Amygdala (tissue), 56 donors: ENCODE results near the gene CLEC16A.

Source experiments
- DNase-seq, 56 donors: peaks; one replicate each; lab custom pipeline; 2025; lab: John Stamatoyannopoulos, UW

The CLEC16A gene

GRCh38 chr16:11127610-11128195 is 183.3 kb downstream of the CLEC16A start:
- no peak for DNase-seq

DNA sequence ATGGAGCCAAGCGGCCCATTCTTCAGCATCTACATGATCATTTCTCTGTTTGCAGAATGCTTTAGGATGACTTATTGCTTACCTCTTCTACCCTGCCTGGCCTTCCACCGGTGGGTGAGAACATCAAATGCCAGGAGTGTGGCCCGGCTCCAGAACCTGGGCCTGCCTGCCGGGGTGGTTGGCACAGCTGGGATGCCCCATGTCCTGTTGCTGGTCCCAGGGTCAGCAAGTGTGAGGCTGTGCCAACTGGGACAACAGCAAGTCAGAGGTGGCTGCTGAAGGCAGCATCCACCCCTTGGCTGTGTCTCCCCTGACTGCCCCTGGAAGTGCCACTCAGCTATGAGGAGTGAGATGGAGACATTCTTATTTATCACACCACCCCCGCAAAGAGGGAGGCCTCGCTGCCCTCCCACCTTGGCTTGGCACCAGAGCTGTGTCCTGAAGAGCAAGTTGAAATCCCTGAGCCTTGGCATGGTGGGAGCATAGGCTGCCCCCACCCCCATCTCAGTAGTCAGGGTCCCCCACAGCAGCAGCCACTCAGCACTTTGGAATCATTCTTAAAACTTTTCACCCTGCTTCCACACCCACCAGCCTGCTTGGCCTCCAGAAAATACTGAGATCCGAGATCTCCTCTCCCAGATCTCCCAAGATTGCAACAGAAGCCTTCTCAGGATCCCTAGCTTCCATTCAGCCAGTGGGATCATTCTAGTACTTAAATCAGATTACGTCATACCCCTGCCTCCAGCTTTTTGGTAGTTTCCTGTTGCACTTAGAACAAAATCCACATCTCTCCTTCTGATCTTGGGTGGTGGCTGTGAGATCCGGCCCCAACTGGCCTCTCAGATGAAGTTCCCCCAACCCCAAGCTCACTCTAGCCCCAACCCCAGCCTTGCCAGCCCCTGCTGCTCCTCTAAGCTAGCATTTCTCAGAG is 184.1 kb downstream of the CLEC16A start:
- peak in 1 of 56 donors; percentile 16 for DNase-seq

GRCh38 chr16:11129378-11129781 is 185.0 kb downstream of the CLEC16A start:
- DNase-seq = no peak

DNA sequence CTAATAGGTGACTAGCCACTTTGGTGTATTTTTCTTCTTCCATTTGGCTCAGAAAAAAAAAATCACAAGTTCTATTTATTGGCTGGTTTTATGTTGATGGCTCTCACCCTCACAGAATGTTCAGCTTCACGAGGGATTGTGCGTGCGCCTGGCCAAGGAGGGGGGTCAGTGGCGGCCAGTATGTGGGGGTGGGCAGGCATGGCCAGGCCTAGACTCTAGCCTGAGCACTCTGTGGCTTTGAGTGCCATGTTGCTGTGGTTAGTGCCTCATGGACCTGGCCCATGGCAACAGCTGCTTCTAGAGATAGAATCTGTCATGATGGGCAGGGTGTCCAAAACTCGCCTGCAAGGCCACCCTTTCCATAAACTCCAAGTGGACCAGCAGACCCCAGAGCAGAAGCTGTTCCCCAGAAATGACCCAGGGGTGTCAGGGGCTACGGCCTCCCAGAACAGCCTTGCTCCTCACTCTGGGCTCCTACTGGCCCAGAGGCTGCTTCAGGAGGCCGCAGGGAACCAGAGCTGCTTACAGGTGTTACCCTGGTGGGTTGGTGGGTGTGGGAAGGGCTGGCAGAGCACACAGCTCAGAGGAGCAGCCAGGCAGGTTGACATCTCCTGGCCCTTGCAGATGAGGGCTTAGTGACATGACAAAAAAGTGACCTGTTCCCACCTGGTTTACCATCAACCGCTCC is 186.8 kb downstream of the CLEC16A start:
- no peak for DNase-seq

- peak in 13 of 56 donors; percentile 2 to 59 (median 19) for DNase-seq
These were observed 187.3 kb downstream of the CLEC16A start for GRCh38 chr16:11131706-11132105.

DNA sequence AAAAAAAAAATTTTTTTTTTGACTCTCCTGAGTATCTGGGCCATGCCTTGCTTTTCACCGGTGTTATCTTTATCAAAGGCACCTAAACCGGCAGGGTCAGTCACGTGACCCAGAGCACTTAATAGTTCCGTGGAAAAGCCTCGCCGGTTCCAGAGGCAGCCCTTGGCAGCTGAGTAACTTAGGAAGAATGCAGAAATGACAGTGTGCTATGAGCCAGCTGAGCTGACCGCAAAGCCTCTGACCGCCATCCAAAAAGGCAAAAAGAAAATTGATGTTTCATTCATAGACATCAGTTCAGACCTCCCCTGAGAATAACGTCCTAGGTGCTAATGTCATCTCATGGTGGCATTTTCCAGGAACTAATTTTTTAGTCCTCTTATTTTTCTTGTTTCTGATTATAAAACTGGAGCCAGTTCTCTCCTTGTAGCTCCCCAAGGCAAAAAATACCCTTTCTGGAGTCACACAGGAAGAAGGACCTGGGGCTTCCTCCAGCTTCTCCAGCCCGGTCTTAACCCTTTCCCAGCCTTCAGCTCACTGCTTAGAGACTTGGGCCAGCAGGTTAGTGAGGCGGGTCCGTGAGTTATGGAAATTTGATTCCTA is 189.1 kb downstream of the CLEC16A start:
- DNase-seq = peak in 7 of 56 donors; percentile 2 to 28 (median 18)

- peak in 2 of 56 donors; percentile 7 to 16 for DNase-seq
These were observed 190.5 kb downstream of the CLEC16A start for GRCh38 chr16:11134722-11135463.

DNA sequence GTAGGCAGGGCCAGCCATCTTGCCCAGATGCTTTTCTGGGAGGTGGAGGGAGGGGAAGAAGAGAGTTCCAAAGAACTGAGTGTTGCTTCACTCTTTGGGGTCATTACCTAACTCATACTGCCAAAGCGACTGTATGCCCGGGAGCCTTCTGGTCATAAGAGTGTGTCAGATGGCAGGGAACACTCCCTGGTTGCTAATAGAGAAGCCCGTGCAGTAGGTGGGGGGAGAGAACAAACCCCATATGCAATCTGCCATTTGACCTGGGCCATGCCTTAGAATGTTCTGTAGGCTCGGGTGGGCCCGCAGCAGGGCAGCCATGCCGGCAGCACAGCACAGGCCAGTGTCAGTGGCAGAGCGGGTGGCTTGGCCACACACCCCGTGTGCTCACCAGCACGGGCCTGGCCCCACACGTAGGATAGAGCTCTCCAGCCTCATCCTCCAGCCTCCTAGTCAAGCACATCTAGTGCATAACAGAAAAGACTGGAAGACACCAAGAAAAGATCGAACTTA is 191.2 kb downstream of the CLEC16A start:
- no peak for DNase-seq

DNA sequence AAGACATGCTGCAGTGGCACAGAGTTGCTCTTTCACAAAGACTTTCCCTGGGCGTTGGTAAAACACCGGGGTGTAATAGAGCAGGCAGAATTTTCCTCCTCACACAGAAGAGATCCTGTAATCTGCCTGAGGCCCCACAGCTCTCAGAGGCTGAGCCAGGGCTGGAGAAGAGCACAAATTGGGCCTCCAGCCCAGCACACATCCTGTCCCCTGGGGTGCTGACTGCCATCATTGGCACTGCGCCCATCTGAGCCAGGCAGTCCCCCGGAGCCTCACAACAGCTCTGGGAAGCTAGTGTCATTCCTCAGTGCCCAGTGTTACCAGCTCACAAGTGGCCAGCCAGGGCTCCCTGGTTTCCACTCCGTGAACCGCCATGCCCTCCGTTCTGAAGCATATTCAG is 192.2 kb downstream of the CLEC16A start:
- DNase-seq = no peak

DNA sequence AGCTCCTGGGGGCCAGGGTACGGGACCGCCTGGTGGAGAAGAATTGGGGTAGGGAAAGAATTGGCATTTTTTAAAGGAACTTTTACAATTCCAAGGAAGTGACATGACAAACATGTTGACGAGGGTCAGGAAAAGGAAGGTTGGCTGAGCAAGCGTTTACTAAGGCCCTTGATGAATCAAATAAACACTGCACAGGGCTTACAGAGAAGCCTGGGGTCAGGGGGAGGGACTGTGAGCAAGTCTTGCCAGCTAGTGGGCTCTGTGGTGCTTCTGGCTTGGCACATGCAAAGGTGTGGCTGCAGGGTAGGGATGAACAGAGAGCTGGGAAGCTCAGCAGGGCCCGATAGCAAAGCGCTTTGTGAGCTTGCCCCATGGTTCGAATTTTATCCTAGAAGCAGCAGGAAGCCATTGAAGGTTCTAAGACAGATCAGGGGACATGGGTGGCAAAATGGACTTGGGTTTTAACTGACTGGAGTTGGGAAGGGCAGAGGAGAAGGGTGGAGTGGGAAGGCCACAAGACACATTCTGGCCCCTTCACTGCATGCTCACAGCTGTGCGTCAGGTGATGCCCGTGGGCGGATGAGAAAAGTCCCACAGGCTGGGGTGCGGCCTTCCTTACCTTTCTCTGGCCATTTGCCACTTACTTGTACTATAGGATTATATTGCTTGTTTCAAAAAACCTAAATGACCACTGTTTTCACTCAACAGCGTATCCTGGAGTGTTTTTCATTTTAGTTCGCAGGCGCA is 193.8 kb downstream of the CLEC16A start:
- DNase-seq = no peak

DNA sequence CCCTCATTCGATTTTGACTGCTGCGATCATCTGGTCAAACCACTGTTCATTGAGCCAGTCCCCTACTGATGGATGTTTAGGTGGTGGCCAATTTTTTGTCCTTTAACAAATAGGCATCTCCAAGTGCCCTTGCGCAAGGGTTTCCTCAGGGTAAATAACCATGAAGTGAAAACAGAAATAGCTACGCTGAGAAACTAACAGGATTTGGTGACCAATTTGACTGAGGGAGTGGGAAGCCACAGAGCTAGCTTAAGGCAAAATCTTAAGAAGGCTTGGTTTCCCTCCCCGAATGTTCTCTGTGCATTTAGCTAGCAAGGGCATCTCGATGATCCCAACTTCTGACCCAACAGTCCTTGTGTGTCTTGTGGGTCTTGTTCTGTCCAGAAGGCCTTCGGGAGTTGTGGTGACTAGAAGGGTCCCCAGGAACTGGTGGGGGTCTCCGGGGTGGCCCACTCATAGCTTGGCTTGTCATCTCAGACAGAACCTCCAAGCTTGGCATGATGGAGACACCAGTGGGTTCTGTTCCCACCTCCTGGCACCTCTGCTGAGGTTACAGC is 194.5 kb downstream of the CLEC16A start:
- DNase-seq = no peak

DNA sequence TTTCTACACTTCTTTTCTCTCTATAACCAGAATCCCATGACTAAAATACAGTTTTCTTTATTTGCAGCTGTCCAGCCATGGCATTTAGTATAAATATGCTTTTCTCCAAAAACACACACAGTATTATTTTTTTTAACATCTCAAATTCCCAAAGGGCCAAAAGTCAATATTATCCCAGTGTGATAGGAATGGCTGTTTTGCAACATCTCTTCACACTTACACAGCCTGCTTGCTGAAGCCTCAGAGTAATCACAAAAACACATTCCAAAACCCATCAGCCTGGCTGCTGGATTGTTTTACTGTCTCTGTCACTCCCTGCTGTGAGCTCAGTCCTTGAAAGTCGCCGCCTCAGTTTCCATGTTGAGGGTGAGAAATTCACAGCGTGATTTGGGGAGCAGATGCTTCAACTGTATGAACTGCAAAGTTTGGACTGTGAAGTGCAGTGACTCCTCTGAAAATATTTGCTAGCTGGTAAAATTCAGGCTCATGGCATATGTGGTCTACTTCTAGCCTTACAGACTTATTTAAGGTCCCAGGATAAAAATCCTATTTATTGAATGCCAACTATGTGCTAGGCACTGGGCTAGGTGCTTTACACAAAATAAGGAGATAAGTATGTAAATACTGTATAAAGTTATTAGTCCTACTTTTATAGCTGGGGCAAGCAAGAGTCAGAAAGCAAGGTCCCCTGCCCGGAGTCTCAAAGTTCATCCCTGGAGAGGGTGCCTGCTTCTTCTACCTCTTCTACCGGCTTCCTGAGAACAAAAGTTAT is 195.1 kb downstream of the CLEC16A start:
- DNase-seq = no peak

DNA sequence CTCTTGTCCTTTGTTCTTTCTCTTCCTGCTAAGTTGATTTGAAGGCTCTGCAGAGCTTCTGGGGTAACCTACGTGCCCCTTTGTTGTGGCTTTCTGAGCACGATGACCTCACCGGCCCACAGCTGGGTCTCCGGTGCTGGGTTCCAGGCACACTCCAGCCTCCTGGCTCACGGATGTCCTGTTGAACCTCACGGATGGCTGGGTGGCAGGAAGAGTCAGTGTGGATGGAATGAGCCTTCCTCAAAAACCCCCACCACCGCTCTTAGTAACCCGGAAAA is 195.7 kb downstream of the CLEC16A start:
- no peak for DNase-seq

- DNase-seq = no peak
These were observed 196.1 kb downstream of the CLEC16A start for GRCh38 chr16:11140466-11140865.

- no peak for DNase-seq
These were observed 196.5 kb downstream of the CLEC16A start for GRCh38 chr16:11140867-11141266.

GRCh38 chr16:11141409-11142260 is 197.3 kb downstream of the CLEC16A start:
- DNase-seq = no peak

DNA sequence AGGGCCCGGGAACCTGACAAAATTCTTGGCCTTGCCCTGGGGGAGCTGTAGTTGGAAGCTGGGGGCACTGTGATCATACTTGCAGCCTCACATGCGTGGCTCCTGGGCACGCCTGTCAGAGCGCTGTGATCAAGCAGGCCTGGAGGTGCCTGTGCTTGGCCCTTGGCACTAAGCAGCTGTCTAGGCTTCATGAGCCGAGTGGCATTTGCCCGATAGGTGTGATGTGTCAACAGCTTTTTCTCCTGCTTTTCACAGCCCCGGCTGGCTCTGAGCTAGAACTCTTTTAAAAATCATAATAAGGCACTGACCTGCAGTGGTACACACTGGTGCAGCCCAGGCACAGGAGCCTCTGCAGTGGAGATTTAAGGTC is 197.9 kb downstream of the CLEC16A start:
- DNase-seq = no peak

DNA sequence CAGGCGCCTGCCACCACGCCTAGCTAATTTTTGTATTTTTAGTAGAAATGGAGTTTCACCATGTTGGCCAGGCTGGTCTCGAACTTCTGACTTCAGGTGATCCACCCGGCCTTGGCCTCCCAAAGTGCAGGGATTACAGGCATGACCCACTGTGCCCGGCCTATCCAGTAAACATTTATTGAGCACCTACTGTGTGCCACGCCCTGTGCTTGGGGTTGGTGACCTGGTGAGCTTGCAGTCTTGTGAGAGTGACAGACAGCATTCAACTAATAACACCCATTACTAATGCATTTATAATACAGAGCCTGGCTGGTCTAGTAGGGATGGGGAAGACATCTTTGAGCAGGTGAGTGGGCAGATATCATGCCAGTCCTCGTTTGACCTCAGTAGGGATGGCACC is 198.6 kb downstream of the CLEC16A start:
- no peak for DNase-seq
